Measurements from ENCODE around the gene PAIP1.
"Not testable (repeated sequence)": the region's sequence is repeated elsewhere in the genome, so short reads cannot be mapped to it uniquely, and the experiment has no call there.

Gene PAIP1, protein sequence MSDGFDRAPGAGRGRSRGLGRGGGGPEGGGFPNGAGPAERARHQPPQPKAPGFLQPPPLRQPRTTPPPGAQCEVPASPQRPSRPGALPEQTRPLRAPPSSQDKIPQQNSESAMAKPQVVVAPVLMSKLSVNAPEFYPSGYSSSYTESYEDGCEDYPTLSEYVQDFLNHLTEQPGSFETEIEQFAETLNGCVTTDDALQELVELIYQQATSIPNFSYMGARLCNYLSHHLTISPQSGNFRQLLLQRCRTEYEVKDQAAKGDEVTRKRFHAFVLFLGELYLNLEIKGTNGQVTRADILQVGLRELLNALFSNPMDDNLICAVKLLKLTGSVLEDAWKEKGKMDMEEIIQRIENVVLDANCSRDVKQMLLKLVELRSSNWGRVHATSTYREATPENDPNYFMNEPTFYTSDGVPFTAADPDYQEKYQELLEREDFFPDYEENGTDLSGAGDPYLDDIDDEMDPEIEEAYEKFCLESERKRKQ

DNA sequence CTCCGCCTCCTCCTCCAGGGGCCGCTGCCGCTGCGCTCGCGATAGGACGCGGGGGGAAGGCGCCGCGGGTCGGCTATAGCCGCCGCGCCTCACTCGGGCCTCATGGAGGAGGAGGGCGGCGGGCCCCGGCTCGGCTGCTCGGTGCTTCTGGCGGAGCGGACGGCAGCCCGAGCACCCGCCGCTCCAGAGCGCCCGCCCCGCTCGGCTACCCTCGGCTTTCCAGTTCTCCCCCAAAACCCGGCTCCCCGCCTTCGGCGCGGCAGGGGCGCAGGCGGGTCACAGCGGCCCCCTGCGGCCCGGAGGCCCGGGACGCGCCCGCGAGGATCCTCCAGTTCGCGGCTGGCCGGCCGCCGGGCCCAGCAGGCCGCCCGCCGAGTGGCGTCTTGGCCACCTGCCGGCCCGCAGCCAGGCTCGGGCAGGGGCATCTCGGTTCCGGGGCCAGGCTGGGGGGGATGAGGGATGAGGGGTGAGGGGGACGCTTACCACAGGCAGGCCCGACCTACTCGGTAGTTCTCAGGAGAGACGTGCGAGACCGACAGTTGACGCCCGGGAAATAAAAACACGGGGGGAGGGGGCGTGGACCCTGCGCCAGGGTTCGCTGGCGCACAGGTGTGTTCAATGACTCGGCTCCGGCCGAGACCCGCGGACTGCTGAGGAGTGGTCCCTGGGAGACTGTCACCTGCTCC, at the start of gene PAIP1:
Gene PAIP1 (minus strand): TSS at position 221 of the 686 bp plus-strand sequence. CDS start 231 bp downstream, outside the sequence.
- DNase-seq (ENCODE audit: low spot score) = peak; percentile 95

DNA sequence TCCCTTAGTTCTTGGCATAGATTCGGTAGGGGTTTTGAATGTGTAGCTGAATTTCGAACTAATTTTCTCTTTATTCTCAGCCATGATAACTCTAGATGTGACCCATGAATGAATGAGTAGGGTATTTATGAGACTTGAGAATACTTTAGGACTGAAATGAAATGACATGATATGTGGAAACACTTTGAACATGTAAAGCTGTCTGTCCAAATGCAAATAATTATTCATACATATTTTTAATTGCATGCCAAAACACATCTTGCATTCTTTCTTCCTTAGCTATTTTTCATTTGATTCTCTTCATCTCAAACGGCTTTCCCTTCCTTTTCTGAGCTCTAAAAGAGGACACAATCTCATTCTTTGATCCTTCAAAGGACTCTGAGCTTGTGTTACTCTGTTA, 49.5 kb upstream of the PAIP1 start:
- DNase-seq (ENCODE audit: low spot score) = no peak

DNA sequence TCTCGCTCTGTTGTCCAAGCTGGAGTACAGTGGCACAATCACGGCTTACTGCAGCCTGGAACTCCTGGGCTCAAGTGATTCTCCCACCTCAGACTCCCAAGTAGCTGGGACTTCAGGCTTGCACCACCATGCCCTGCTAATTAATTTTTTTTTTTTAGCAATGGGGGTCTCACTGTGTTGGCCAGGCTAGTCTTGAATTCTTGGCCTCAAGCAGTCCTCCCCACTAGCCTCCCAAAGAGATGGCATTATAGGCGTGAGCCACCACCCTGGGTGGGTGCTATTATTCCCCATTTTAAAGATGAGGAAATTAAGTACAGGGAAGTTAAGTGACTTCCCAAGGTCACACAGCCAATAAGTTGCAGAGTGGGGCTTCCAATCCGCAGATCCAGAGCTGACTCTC, 47.8 kb upstream of the PAIP1 start:
- no peak for DNase-seq (ENCODE audit: low spot score)

DNA sequence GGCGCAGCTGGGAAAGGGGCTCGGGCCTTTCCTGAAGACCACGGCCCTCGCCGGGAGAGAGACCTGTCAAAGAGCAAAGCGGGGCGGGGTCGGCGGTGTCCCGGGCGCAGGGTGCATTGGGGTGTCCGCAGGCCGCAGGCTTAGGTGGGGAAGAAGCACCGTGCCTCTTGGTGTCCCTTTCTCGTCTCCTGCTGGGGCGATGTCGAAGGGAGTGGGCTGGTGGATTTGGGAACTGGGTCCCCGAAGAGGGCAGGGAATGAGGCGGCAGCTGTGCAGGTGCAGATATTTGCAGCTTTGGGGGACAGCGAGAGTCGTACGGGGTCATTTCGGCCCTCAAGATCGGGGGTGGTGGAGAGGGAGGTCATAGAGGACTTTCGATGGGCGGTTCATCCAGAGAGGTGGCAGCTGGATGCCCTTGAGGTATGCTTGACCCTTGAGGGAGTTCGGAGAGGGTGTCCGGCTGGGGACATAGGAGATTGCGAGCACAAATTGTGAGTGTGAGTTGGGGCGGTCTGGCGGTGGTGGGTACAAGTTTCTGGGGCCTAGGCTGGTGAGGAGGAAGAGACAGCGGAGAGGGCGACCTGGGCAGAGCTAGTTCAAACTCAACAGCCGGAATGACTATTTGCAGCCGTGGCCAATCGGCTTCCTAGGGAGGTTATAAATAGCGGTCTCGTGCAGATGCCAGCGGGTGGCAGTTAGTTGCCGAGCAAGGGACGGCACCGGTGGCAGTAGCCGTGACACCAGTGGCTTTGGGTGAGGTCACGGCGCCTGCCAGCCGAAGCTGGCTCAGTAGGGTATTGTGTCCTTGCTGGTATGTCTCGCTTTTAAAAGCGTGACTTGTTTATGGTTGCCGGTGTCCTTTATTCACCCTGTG, 46.7 kb upstream of the PAIP1 start:
- peak; percentile 75 for DNase-seq (ENCODE audit: low spot score)

DNA sequence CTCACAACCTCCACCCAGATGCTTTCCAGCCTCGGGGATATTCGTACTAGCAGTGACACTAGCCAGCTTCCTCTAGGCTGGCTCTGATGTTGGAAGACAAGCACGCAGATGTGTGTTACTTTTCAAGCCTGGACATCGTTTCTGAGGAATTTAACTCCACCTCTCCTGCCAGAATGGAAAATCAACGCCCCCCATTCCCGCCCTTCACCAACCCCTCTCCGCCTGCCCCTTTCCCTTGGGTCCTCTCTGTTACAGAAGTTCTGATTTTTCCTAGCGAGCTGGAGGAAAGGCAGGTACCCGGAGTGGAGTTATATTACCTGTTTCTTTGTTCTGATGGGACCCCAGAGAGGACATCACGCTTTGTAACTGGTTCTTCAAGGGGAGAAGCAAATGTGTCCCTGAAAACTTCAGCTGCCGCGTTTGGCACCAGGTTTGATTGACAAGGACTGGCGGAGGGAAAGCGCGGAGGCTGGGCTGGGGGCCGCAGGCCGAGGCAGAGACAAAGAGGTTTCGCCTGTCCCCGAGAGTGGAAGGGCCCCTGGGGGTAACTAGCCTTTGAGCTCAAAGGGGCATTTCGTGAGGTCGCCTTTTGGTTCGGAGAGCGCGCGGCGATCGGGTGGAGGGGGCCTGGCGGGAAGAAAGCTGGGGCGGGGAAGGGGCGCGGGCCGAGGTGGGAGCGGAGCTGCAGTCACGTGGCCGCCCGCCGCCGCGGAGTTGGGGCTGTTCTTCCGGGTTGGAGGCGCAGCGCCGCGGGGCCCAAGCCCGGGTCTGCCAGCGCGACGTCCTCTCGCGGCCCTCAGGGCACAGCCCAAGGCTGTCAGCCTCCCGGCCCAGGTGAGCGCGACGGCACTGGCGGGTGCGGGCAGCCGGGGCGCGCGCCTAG, 45.8 kb upstream of the PAIP1 start, which contains the start of gene NNT:
Gene NNT (plus strand): TSS at position 720 of the 883 bp plus-strand sequence. CDS start 6,016 bp downstream, outside the sequence.
- DNase-seq (ENCODE audit: low spot score) = peak; percentile 80

DNA sequence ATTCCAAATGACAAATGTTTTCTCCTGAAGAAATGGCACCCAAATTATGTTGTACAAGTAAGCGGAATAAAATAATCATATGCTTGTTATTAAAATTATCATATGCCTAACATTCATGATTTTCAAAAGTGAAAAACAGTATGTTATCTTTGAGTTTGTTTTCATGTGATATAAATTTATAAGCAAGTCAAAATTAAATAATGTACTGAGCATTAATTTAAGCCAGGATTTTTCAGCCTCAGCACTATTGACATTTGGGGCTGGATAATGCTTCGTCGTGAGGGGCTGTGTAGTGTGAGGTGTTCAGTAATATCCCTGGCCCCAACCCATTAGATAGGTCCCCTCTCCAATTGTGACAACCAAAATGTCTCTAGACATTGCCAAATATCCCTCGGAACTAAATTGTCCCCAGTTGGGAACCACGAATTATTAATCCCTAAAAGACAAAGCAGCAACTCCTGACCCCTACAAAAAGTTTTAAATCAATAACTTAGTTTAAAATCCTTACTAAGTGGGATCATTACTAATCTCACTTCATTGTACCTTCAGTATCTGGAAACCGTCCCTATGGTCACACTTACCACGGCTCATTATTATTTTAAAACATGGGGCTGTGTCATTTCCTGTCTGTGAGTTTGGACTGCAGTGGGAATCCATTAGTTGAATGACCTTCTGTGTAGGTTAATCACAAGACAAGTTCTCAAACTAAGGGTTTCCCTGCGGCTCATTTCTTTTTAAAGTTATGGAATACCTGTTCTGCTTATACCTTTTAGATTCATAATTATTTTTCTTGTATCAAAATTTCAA, 44.8 kb upstream of the PAIP1 start:
- peak; percentile 20 for DNase-seq (ENCODE audit: low spot score)

DNA sequence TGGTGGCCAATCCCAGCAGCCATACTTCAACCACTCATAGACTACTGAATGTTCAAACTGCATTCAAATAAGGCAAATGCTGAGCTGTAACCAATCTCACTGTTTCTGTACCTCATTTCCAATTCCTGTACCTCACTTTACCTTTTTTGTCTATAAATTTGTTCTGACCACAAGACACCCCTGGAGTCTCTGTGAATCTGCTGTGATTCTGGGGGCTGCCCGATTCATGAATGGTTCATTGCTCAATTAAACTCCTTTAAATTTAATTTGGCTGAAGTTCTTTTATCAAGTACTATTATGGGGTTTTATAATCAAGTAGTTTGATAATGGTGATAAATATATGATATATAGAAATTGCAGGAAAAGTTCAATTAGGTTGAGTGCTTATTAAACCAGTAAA, 42.0 kb upstream of the PAIP1 start:
- not testable (repeated sequence) for DNase-seq (ENCODE audit: low spot score)

DNA sequence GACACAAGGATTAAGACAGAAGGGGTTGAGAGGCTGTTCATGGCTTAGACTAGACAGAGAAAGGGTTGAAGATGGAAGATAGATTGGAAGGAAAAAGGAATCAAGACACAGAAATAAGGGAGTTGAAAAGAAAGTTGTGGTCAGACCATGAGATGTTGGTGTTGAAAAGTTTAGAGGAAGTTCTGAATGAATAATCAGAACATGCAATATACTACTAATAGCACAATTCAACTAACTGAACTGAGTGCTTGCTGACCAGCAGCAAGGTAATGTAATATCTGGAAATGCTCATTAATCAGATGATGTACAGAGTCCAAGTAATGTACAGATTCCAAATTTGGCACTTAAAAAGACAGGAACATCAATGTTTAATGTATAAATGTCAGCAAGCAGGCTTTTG, 35.5 kb upstream of the PAIP1 start:
- DNase-seq (ENCODE audit: low spot score) = no peak

DNA sequence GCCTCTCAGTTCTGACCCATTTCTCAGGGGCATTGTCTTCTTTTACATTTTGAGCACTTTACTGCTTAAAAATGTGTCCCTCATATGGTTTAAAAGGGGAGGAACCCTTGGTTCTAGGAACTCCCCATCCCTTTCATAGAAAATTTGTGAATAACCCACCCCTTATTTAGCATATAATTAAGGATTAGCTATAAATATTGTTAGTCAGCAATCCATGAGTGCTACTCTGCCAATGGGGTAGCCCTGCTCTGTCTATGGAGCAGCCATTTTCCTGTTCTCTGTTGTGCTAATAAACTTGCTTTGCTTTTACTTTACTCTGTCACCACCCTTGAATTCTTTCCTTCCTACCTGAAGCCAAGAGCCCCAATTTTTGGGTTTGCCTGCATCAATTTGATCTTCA, 33.8 kb upstream of the PAIP1 start:
- no peak for DNase-seq (ENCODE audit: low spot score)

DNA sequence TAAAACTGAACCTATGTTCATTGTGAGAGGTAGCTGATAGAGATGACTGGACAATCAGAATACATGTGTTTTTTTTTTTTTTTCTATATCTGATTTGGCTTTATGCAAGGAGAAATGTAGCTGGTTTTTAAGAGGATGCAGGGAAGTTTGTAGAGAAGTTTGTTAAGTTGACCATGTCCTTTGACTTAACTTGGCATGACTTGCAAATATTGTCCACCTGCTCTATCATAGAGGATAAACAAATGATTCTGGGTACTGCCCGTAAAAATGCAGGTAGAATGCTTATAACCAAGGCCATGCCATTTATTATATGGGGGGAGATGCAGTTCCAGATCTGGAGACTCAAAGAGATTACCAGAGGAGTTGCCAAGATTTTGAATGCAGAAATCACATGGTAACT, 32.4 kb upstream of the PAIP1 start:
- no peak for DNase-seq (ENCODE audit: low spot score)

DNA sequence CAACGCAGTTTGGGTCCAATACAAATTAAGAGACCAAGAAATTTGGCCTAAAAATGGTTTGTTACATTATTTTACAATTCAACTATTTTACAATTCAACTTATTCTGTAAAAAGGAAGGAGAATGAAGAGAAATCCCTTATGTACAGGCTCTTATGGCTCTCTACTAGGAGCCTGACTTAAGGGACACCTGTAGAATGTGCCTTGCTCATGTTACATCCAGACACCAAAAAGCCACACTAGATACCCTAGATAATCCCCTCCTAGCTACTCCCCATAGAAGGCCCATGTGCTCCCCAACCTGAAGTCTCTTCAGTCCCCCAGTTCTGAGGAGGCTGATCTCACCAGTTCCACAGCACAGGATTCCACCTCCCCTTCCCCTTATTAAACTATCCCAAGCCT, 32.0 kb upstream of the PAIP1 start:
- DNase-seq (ENCODE audit: low spot score) = no peak

DNA sequence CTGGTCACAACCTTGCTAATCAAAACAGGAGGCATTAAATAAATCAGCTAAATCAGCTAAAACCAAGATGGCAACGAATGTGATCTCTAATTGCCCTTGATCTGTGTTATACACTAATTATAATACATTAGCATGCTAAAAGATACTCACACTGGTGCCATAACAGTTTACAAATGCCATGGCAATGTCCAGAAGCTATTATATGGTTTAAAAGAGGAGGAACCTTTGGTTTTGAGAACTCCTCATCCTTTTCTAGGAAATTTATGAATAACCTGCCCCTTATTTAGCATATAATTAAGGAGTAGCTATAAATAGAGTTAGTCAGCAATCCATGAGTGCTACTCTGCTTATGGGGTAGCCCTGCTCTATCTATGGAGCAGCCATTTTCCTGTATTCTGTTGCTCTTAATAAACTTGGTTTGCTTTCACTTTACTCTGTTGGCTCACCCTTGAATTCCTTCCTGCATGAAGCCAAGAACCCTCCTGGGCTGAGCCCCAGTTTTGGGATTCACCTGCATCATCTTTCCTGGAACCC, 27.4 kb upstream of the PAIP1 start:
- no peak for DNase-seq (ENCODE audit: low spot score)

DNA sequence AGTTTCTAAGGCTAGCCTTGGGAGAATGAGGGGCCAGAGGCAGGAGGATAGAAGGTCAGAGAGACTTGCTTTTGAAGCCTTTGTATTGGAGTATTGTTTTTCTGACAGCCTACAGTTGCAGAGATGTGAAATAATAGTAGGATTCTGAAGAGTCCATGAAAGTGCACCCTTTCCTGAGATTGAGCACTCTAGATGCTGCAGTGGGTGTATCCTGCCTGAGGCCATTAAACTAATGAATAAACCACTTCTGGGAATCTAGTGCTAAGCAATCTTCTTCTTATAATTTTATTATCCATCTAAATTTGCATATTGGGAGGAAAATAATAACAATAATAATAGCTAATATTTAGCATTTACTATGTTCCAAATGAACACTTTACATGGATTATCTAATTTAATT, 26.8 kb upstream of the PAIP1 start:
- DNase-seq (ENCODE audit: low spot score) = no peak

DNA sequence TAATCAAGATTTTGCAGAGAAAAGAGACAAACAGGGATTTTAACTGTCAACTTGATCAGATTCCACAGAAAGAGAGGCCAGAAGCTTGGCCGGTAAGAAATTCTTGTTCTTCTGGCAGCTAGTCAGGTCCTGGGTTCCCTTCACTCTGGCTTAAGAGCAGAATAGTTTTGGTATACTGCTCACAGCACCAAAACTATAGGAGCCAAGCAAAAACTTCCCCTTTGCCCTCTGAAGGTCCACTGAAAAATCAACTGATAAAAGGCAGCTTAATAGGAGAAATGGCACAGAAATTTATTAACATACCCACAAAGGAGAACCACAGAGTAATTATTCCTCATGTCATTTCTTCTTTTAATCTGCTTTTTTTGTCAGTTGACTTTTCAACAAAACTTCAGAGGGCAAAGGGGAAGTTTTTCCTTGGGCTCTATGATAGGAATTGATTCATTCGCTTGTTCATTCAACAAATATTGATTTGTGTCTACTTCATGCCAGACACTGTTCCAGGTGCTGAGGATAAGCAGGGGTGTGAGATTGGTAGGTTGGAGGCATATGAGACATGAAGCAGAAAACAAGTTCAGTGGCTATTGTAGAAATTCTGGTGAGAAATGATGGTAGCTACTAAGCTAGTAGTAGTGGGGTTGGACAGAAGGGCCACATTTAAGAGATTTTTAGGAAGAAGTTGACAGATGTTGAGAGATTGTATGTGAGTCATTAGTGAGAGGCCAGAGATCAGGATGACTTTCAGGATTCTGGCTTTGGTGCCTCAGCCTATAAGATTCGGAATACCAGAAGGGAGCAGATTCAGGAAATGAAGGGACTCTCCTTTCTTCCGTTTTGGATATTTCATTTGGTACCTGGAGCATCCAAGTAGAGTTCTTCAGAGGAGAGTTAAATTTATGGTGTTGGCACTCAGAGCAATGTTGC, 25.5 kb upstream of the PAIP1 start:
- DNase-seq (ENCODE audit: low spot score) = no peak

DNA sequence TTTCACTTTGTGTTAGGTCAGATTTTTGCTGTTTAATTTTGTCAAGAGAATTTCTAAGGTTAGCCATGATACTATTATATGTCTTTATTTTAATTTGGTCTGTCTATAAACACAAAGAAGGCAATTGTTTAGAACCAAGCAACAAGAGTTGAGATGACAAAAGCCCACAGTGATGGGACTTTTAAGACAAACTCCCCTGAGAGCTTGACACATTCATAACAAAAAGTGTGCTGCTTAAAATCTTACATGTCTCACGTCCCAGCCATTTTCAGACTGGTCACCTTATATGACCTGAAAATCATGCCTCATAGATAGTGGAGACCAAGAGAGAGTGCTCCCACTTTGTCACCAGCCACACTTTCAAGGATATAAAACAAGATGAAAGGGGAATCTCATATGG, 24.5 kb upstream of the PAIP1 start:
- no peak for DNase-seq (ENCODE audit: low spot score)

DNA sequence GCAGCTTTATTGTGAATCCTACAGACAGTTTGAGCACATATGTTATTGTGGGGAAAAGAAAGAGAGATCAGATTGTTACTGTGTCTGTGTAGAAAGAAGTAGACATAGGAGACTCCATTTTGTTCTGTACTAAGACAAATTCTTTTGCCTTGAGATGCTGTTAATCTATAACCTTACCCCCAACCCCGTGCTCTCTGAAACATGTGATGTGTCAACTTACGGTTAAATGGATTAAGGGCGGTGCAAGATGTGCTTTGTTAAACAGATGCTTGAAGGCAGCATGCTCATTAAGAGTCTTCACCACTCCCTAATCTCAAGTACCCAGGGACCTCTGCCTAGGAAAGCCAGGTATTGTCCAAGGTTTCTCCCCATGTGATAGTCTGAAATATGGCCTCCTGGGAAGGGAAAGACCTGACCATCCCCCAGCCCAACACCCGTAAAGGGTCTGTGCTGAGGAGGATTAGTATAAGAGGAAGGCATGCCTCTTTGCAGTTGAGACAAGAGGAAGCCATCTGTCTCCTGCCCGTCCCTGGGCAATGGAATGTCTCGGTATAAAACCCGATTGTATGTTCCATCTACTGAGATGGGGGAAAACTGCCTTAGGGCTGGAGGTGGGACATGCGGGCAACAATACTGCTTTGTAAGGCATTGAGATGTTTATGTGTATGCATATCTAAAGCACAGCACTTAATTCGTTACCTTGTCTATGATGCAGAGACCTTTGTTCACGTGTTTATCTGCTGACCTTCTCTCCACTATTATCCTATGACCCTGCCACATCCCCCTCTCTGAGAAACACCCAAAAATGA, 23.7 kb upstream of the PAIP1 start:
- DNase-seq (ENCODE audit: low spot score) = not testable (repeated sequence)

DNA sequence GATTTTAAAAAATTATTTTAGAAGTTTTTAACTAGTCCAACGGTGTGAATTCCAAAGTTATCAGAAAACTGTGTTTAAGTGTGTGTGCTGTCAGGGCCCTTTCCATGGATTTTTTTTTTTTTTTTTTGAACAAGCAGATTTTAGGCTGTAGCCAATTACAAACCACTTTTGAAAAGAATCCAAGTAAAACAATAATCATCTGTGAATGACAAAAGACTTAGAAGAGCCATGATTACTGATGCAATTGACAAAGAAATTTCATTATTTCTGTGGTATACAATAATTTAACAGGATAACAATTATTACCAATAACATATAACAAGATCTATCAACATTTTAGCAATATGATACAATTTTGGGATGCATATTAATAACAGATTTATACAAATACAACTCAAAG, 16.2 kb upstream of the PAIP1 start:
- DNase-seq (ENCODE audit: low spot score) = peak; percentile 21

DNA sequence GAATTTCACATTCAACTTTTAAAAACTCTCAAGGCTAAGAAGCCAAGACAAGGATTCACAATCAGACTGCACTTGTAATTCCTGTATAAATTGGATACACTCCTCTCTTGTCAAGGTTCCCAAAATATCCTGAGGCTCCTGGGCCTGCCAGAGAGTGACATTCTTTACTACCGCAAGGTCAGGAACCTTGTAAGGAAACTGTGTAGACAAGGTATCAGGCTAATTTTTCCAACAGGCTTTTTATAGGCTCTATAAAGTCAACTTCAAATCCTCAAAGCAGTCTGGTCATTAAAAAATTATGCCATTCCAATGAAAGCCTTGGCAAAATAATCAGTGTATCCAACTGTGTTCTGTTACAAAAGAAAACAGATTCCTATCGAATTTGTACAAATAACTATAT, 15.5 kb upstream of the PAIP1 start:
- DNase-seq (ENCODE audit: low spot score) = no peak
